Vagina (tissue), 2 donors: Measurements from ENCODE around the gene SEC16A.

Experiments used
- POLR2A ChIP-seq, 2 donors: fragments of 450-650 bp; IDR thresholded peaks; one replicate each; pipeline ENCODE4 v1.6.1; 2017; ENCODE audit warnings: antibody characterized with exemption in 2 of 2, mild to moderate bottlenecking in 2 of 2, moderate library complexity in 2 of 2
- TF ChIP-seq, protein P1 (sequence below), 3 experiments: fragments of 450-650 bp in 2 of 3; fragments of 200-600 bp in 1 of 3; sonication (generic) in 1 of 3; IDR thresholded peaks; one replicate each; pipeline ENCODE4 v1.5.1; 2017 to 2019; ENCODE audit warnings: antibody characterized with exemption in 3 of 3, mild to moderate bottlenecking in 2 of 3, moderate library complexity in 2 of 3

DNA sequence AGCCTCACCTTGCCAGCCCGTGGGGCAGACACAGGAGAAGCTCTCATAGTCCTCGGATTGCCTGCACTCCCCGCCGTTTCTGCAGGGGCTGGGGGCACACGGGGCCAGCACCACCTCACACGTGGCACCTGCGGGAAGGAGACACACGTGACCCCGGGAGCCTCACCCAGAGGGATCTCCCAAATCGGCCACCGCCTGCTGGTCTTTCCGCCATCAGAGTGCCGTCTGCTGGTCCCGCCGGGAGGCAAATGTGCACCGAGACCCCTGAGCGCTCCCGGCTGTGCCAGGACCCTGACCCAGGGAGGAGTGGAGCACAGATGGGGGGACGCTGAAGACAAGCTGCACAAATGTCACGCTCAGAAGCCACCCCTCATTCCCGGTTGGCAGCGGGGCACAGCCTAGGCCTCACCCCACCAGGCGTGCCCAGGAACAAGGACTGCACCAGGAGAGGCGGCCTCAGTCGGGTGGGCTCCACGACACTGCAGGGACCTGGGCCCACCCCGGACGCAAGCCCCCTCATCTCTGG lies 28.4 kb upstream of the SEC16A start:
- TF ChIP-seq, protein P1, sequence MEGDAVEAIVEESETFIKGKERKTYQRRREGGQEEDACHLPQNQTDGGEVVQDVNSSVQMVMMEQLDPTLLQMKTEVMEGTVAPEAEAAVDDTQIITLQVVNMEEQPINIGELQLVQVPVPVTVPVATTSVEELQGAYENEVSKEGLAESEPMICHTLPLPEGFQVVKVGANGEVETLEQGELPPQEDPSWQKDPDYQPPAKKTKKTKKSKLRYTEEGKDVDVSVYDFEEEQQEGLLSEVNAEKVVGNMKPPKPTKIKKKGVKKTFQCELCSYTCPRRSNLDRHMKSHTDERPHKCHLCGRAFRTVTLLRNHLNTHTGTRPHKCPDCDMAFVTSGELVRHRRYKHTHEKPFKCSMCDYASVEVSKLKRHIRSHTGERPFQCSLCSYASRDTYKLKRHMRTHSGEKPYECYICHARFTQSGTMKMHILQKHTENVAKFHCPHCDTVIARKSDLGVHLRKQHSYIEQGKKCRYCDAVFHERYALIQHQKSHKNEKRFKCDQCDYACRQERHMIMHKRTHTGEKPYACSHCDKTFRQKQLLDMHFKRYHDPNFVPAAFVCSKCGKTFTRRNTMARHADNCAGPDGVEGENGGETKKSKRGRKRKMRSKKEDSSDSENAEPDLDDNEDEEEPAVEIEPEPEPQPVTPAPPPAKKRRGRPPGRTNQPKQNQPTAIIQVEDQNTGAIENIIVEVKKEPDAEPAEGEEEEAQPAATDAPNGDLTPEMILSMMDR (IDR thresholded peaks at IDR 0.05): no peak
- no peak for TF ChIP-seq POLR2A (IDR thresholded peaks at IDR 0.05)
